Sigmoid colon (tissue), 4 donors: ENCODE results near the gene ANO6.

Experiments
- EP300 ChIP-seq, 4 donors: sonication (generic); formaldehyde crosslinking; IDR thresholded peaks; one replicate each; pipeline ENCODE4 v1.6.1; 2017; ENCODE audit warnings: antibody characterized with exemption in 4 of 4
- POLR2A ChIP-seq, 2 donors: fragments of 450-650 bp; IDR thresholded peaks; one replicate each; pipeline ENCODE4 v1.6.1; 2016; ENCODE audit warnings: antibody characterized with exemption in 2 of 2, mild to moderate bottlenecking in 2 of 2, moderate library complexity in 2 of 2
- TF ChIP-seq, protein P1 (sequence below), 4 experiments: fragments of 450-650 bp in 3 of 4; fragments of 200-600 bp in 1 of 4; IDR thresholded peaks; one replicate each; pipeline ENCODE4 v1.5.1; 2016 to 2019; ENCODE audit warnings: antibody characterized with exemption in 4 of 4, mild to moderate bottlenecking in 3 of 4, moderate library complexity in 2 of 4

DNA sequence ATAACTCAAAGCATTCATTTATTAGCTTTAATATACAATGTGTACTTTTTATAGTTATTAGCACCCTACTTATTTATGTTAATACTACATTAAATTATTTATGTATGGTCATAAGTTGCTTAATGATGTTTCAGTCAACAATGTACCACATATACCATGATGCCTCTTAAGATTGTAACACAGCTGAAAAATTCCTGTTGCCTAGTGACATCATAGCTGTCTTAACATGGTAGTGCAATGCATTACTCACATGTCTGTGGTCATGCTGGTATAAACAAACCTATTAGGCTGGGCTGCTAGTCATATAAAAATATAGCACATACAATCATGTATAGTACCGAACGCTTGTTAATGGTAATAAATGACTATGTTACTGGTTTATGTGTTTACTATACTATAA, 120.4 kb downstream of the ANO6 start:
- TF ChIP-seq, protein P1, sequence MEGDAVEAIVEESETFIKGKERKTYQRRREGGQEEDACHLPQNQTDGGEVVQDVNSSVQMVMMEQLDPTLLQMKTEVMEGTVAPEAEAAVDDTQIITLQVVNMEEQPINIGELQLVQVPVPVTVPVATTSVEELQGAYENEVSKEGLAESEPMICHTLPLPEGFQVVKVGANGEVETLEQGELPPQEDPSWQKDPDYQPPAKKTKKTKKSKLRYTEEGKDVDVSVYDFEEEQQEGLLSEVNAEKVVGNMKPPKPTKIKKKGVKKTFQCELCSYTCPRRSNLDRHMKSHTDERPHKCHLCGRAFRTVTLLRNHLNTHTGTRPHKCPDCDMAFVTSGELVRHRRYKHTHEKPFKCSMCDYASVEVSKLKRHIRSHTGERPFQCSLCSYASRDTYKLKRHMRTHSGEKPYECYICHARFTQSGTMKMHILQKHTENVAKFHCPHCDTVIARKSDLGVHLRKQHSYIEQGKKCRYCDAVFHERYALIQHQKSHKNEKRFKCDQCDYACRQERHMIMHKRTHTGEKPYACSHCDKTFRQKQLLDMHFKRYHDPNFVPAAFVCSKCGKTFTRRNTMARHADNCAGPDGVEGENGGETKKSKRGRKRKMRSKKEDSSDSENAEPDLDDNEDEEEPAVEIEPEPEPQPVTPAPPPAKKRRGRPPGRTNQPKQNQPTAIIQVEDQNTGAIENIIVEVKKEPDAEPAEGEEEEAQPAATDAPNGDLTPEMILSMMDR (IDR thresholded peaks at IDR 0.05): no peak
- TF ChIP-seq EP300 (IDR thresholded peaks at IDR 0.05): no peak
- TF ChIP-seq POLR2A (IDR thresholded peaks at IDR 0.05): no peak
